GM21576 (cell line): ENCODE results near the gene GMPS.
"Not testable (repeated sequence)": the region's sequence is repeated elsewhere in the genome, so short reads cannot be mapped to it uniquely, and the experiment has no call there.

Source experiments
- ATAC-seq: cut with Tn5 transposase; IDR thresholded peaks from one replicate; pipeline ENCODE4 v1.9.1; 2021; ENCODE audit warnings: mild to moderate bottlenecking, moderate library complexity; ENCODE audit not compliant: unreplicated experiment

Gene GMPS

DNA sequence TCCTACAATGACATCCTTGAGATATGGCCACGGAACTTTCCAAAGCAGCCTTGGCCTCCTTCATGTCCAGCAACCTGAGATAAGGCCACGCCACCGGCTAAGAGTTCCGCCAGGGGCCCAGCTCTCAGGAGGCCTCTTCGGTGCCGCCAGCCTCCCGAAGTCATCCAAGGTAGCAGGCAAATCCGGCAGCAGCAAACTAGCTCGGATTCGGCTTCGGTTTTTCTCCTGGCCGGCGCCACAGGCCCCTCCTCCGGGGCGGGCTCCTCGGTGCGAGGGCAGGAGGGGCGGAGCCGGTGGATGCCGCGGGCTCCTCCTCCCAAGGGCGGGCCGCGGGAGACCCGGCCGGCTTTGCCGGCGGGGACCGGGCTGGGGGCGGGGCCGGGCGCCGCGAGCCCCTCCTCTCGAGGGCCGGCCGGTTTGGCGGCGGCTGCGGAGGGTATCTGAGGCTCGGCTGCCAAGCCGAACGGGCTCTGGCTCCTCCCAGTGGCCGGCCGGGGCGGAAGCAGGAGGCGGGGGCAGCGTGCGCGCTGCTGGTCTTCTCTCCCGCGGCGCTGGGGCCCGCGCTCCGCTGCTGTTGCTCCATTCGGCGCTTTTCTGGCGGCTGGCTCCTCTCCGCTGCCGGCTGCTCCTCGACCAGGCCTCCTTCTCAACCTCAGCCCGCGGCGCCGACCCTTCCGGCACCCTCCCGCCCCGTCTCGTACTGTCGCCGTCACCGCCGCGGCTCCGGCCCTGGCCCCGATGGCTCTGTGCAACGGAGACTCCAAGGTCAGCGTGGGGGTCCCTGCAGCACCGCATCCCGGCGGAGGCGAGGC lies at the start of gene GMPS:
GMPS (plus strand) TSS at position 518 of the 812 bp plus-strand sequence; CDS start at position 739, 221 bp downstream.
- peak; percentile 86 for ATAC-seq

DNA sequence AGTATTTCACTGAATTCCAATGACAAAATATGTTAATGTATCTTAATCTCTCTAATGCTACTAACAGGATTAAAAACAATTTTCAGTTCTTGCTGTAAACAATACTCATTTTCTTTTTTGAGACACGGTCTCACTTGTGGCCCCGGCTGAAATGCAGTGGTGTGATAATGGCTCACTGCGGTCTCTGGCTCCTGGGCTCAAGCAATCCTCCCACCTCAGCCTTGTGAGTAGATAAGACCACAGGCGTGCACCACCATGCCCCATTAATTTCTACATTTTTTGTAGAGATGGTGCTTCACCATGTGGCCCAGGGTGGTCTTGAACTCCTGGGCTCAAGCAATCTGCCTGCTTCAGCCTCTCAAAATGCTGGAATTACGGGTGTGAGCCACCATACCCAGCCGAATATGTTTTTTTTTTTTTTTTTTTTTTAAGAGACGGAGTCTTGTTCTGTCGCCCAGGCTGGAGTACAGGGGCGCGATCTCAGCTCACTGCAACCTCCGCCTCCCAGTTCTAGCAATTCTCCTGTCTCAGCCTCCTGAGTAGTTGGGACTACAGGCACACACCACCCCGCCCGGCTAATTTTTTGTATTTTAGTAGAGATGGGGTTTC lies 41.9 kb upstream of the GMPS start:
- ATAC-seq: not testable (repeated sequence)

DNA sequence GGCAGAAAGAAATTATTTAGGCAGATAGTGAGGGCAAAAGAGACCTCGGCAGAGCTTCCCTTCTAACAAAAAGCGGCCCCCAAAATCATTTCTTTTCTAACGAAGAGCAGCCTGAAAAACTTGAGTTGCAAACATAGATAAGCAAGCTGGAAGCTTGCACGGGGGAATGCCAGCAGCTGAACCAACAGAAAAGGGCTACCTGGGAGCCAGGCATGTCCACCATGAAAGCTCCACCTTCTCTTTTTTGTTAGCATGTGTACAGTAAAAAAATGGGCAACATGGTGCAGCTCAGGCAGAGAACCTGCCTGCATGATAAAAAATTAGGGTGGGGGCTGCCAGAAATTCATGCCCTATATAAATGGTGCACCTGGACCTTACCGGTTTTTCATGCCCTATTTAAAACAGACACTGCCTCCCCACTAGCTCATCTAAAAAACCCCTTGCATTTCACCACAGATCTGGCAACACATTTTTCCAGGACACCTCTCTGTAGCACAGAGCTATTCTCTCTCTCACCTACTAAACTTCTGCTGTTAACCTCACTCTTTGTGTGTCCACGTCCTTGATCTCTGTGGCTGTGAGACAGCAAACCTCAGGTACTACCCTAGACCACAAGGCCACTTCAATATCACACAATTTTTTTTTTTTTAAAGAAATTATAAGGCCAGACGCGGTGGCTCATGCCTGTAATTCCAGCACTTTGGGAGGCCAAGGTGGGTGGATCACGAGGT lies 34.9 kb upstream of the GMPS start:
- no peak for ATAC-seq

DNA sequence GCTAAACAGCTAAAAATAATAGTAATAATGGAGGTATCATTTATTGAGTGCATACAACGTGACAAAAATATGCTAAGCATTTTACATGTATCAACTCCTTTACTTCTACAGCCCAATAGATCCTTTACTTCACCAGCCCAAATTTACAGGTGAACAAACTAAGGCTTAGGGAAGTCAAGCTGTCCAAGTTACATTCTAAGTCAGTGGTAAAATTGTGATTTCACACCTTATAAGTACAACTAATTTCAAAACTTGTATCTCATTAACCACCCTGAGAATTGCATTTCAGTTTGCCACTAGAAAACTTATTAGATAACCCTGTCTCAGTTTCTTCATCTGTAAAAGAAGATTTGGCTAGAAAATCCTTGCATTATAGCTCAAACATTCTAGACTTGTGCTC lies 26.9 kb upstream of the GMPS start:
- ATAC-seq: no peak

DNA sequence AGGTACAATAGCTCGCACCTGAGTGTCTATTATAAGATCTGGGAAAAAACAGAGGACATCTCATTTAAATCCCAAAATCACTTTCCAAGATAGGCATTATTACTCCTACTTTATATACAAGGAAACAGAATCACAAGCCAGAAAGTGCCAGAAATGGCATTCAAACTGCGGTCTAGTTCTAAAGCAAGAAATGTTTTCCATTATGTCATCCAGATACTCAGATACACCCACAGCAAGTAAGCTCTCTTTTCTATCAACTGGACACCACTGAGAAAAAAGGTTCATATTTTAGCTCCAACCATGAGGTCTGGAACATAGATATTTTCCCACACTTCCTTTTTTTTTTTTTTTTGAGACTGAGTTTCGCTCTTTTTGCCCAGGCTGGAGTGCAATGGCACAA lies 24.3 kb upstream of the GMPS start:
- no peak for ATAC-seq

DNA sequence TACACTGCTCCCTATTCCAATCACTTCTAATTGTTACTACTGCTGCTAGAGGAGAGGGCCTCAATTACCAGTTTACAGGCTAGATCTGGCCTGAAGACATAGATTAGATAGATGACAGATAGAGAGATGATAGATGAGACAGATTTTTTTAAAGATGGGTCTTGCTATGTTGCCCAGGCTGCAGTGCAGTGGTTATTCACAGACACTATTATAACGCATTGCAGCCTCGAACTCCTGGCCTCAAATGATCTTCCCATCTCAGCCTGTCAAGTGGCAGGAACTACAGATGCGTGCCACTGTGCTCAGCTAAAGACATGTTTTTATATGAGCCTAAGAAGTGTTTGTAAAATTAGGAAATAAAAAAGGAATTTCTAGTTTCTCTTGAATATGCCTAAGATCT lies 22.5 kb upstream of the GMPS start:
- no peak for ATAC-seq

DNA sequence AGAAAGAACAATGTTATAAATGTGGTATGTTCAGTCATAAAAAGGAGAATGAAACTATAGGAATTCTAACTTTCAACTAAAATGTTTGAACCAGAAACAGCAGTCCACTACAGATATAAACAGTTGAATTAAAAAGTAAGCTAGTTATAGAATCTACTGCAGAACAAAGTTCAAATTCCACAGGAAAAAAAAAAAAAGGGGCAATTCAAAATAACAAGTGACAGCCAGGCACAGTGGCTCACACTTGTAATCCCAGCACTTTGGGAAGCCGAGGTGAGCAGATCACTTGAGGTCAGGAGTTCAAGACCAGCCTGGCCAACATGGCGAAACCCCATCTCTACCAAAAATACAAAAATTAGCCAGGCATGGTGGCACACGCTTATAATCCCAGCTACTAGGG lies 21.0 kb upstream of the GMPS start:
- not testable (repeated sequence) for ATAC-seq

DNA sequence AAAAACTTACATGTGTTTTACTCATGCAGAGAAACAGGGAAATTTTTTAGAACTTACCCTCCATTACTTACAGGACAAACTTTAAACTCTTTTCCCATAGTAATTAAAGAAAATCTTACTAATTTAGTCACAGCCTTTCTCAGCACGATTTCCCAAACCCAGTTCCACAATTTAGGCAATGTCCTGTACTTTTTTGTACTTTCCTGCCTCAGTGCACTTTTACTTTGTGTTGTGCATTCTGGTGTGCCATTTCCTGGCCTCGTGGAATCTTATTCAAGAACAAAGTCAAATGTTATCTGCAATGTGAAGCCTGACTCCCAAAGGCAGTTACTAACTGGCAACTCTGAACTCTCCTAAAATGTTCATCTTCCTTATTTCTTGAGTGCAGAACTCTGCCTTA lies 18.1 kb upstream of the GMPS start:
- no peak for ATAC-seq

DNA sequence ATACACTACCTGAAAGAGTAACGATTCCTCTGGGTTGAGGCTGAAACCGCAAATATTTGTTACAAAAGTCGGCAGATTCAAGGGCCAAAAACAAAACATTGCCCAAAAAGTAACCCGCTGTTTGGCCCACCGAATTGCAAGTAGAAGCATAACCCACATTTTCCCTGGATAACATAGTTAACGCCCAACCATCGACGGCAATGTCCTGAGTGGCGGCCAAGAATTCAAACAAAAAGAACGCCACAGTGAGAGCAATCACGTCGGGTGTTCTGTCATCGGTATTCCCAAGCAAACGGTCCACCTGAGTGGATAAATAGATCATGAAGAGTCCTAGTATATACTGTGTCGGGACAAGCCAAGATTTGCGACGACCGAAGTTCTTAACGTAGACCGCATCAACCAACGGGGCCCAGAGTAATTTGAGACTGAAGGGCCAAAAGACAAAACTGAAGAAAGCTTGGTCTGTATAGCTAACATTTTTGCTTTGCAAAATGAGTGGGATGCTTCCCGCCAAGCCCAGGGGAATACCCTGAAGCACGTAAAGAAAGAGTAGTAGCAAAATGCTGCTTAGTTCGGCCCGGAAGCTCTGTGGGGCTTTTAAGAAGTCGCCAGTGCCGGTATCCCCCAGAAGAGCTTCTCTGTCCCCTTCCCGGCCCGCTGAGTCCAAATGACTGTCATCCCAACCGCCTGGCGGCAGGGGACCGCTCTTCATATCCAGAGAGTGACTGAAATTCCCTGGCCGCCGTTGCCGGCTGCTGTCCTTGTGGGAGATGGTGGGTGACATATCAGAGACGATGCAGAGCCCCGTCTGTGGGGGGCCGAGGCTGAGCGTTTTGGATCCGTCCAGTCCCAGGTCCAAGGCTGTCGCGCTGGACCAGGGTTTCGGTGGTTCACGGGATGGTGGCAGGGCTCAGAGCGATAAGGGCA lies 17.0 kb upstream of the GMPS start:
- ATAC-seq: peak; percentile 4

DNA sequence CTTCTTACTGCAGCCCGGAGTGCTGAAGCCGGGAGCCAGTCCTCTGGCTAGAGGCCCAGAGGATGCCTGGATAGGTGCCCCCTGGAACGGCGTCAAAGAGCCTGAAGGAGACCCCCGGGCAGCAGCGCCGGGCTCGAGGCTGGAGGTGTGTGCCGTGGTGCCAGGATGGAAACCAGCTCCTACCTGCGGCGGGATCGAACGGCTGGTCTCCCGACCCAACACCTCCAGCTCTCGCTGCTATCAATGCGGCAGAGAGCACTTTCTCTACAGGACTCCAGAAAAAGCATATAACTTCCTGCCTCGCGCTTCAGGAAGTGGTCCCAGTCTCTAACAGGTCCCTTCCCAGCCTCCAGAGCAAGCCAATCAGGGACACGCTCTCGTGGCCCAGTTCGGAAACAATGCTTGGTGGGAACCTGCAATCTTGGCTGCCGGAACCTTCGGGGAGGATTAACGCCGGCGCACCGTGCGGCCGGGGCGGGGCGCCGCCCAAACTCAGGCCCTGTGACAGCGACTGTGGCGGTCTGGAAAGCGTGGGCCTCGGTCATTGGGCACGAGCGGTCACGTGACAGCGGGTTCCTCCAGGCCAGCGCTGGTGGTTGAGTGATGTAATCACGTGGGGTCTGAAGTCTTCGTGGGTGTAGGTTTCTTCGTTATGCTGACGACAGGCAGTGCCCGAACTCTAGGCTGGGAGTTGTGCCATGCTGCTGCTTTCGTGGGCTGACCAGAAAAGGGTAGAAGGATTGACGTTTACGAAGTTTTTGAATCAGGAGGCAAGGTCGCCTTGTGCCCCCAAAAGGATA lies 16.1 kb upstream of the GMPS start, which contains the start of gene SLC33A1:
SLC33A1 (minus strand) TSS at position 287 of the 800 bp plus-strand sequence. CDS start 430 bp downstream, outside the sequence.
- ATAC-seq: peak; percentile 93

DNA sequence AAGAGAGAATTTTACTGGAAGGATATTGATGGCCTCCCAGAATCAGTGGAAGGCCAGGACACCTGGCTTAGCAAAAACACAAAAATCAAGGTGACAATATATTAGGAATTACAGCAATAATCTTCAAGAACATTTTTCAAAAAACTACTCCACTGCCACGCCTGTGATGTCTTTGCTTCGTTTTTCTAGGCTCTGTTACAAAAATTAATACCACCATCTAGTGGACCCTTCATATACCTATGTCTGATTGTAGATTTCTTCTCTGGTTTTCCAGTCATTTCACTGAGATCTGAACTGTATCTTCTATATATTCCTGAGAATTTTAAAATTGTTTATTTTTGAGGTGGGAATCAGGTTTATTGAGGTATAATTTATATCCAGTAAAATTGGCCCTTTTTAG lies 10.6 kb upstream of the GMPS start:
- ATAC-seq: peak; percentile 48

DNA sequence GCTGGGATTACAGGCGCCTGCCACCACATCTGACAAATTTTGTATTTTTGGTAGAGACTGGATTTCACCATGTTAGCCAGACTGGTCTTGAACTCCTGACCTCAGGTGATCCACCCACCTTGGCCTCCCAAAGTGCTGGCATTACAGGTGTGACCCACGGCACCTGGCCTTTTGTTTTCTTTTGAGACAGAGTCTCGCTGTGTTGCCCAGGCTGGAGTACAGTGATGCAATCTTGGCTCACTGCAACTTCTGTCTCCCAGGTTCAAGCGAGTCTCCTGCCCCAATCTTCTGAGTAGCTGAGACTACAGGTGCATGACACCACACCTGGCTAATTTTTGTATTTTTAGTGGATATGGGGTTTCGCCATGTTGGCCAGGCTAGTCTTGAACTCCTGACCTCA lies 10.0 kb upstream of the GMPS start:
- not testable (repeated sequence) for ATAC-seq

DNA sequence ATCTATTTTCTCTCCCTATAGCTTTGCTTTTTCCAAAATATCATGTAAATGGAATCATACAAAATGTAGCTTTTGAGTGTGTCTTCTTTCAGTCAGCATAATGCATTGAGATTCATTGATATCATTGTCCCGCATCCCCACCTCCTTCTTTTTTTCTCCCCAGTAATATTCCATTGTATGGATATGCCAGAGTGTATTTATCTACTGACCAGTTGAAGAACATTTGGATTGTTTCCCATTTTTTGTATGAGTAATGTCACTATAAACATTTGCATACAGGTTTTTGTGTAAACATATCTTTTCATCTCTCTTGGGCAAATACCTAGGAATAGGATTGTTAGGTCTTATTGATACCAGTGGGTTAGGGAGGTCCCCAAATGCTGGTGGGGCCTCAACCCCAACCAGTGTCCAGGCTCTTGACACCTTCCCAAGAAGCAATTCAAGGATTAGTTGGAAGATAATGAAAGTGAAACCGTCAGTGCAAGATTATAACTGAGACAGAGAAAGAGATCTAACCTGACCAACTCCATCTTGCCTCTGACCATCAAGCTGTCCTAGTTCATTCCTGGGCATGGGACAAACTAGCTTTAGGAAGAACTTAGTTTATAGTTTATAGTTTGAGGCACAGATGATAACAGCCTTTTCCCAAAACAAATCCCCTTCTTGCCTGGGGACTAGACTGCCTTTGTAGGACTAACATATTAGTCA lies 8.8 kb upstream of the GMPS start:
- ATAC-seq: no peak

DNA sequence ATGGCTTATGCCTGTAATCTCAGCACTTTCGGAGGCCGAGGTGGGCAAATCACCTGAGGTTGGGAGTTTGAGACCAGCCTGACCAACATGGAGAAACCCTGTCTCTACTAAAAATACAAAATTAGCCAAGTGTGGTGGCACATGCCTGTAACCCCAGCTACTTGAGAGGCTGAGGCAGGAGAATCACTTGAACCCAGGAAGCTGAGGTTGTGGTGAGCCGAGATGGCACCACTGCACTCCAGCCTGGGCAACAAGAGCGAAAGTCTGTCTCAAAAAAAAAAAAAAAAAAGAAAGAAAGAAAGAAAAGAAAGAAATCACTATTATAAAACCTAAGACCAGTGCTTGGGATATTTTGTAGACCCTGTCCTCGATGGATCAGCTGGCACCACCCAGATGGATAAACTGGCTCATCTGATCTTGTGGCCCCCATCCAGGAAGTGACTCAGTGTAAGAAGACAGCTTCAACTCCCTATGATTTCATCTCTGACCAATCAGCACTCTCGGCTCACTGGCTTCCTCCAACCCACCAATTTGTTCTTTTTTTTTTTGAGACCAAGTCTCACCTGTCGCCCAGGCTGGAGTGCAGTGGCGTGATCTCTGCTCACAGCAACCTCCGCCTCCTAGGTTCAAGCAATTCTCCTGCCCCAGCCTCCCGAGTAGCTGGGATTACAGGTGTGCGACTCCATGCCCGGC lies 8.0 kb upstream of the GMPS start:
- ATAC-seq: not testable (repeated sequence)

DNA sequence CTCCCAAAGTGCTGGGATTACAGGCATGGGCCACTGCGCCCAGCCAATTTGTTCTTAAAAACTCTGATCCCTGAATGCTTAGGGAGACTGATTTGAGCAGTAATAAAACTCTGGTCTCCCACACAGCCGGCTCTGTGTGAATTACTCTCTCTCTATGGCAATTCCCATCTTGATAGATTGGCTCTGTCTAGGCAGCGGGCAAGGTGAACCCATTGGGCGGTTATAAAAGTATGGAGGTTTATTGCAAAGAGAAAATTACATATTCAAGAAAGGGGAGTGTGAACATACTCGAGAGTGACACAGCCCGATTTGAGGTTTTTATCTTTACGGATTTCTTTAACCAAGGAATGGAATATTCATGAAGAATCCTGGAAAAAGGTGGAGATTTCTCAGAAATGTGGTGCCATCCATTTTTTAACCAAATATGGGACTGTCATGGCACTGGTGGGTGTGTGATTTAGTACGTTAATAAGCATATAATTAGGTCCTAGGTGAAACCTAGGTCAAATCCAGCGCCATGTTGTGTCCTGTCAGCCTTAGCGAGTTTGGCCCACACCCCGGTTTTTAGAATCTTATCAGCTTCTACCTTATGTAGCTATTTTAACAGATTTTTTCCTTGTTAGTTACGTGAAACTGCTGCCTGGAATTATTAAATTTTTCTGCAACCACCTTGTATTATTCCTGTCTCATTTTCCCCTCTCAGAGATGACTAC lies 7.2 kb upstream of the GMPS start:
- ATAC-seq: no peak

DNA sequence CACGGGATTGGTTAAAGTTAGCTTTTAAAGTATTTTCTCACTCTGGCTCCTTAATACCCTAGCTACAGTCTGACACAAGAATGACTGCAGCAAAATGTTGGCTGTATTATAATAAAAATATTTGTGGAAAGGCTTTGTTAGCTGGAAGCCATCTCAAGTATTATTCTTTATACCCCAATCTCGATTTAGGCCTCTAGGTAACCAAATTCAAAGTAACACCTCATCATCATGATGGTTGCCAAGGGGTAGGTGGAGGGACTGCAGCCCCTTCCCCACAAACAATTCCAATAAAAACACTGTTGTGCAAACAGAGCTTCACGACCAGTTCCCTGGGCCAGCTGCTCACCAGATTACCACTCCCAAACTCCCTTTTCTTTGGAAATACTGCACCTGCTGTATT lies 759 bp upstream of the GMPS start:
- no peak for ATAC-seq

DNA sequence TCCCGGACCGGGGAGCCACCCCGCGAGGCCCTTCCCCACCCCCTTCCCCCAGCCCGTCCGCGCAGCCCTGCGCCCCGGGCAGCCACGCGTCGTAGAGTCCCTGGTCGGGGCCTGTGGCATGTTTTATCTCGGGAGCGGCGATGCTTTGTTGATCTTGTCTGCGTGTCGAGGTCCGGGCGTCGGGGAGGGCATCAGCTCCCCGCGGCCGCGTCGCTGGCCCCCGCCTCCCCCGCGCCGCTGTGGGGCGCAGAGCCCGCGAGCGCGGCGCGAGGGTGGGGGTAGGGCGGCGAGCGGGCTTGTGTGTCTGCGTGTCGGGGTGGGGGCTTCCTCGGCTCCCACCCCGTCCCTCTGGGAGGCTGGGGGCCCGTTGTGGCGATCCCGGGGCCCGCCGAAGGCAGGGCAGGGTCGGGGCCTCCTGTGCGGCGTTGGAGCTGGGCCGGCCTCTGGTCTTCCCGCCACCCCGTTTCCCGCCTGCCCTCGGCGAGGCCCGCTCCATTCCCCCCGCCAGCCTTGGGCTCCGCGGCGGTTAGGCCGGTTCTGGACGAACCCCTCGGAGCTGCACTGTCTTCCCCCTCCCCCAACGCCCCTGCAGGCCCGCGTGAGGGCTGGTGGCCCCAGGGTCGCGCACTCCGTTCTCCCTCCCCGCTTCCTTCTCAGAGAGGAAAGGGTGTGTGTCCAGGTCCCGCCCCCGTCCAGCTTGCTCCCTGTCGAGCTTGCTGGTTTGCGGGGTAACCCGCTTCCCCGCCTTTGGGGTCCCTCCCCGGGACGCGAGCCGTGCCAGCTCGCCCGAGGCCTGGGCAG lies 695 bp downstream of the GMPS start:
- peak; percentile 27 for ATAC-seq
